Activated CD8-positive, alpha-beta T cell treated with anti-CD3 and anti-CD28 coated beads for 36 hours (primary cell): Measurements from ENCODE around the gene PEF1. TPM values are rescaled to one million over a fixed set of nuclear protein-coding genes. Genes with fewer than 3 reads are reported as not detected.

ENCODE experiments used
- ATAC-seq: fragments of 200-7000 bp; cut with Tn5 transposase; one replicate; pipeline ENCODE4 v1.10.0; 2021; ENCODE audit warnings: mild to moderate bottlenecking, moderate library complexity
- CTCF ChIA-PET: fragments of 350-600 bp; sonication (Branson Sonifier 250); formaldehyde crosslinking; loops from one replicate; lab custom pipeline; 2021; ENCODE audit warnings: antibody characterized with exemption; lab: Charles Lee
- POLR2A ChIA-PET: fragments of 350-600 bp; sonication (Branson Sonifier 250); formaldehyde crosslinking; loops from one replicate; lab custom pipeline; 2021; ENCODE audit warnings: antibody characterized with exemption; lab: Charles Lee
- DNase-seq: peaks from one replicate; pipeline ENCODE4 v3.0.0-alpha.2; 2020
- H3K27ac Mint-ChIP-seq: one replicate; pipeline ENCODE4 v1.8.0; 2021; ENCODE audit warnings: mild to moderate bottlenecking, mixed read lengths
- H3K27me3 Mint-ChIP-seq: one replicate; pipeline ENCODE4 v1.8.0; 2021; ENCODE audit warnings: mixed read lengths
- H3K36me3 Mint-ChIP-seq: one replicate; pipeline ENCODE4 v1.8.0; 2021; ENCODE audit warnings: low read depth, mixed read lengths
- H3K4me1 Mint-ChIP-seq: one replicate; pipeline ENCODE4 v1.8.0; 2021; ENCODE audit warnings: low read depth, mixed read lengths
- H3K4me3 Mint-ChIP-seq: one replicate; pipeline ENCODE4 v1.8.0; 2021; ENCODE audit warnings: mild to moderate bottlenecking, moderate library complexity, mixed read lengths
- H3K9me3 Mint-ChIP-seq: one replicate; pipeline ENCODE4 v1.8.0; 2021; ENCODE audit warnings: mixed read lengths
- intact Hi-C: fragments of 100-400 bp; cut with micrococcal nuclease; formaldehyde crosslinking; loops from one replicate; pipeline ENCODE4 v1.10.0; 2022
- total RNA-seq, 2 experiments: library from RNA; stranded (reverse); gene quantifications; one replicate each; pipeline ENCODE4 v1.2.3, GENCODE V29; 2021
- TF ChIP-seq, protein P1 (sequence below): fragments of 200-600 bp; IDR thresholded peaks from one replicate; pipeline ENCODE4 v1.8.0; 2022; ENCODE audit warnings: antibody characterized with exemption, mild to moderate bottlenecking

The PEF1 gene
- total RNA-seq, 2 experiments from 2014 or later, result 58.1 to 61.9 TPM

DNA sequence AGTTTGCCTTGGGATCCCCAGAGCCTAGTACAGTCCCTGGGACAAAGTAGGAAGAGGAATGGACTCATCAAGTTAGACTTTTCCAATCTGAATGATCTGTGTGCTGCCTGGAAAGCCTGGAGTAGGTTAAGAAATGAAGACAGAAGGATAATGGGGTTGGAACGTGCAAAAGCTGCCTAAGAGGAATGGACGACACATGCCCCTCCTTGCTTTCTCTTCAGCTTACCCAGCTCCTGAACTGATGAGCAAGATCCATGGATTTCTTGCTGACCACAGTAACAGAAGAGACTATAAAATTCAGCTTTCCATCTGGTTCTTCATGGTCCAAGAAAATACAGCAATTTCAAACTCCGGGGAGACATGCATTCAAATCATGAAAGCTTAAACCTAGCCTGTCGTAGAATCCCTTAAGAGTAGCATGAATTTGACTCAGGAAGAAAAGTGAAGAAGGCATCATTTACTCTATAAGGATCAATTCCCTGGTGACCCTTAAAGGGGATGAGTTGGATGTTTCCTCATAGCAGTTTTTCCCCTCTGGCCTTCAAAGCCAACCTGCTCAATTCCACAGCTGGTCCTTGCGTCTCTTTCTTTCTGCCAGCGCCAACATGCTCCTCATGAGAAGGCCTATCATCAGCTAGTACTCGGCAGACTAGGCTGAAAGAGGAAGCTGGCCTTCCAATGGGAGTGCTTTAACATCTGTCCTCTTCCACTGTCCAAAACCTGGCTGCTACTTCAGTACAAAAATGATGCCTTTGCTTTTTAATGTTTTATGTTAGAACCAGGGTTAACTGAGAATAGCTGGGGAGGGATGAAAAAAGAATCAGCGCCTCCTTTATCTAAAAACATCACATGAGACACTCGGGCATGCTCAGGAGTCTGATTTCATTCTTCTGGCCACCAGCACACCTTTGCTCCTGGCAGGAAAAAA, 5.7 kb upstream of the PEF1 start:
- no peak overlapping the region for H3K4me3 Mint-ChIP-seq
- ChIA-PET POLR2A (interaction anchor here (0.6 to 0.9 kb wide), 2 partner anchors 8 to 1516 kb away, joined by 3 read pairs; no protein-coding TSS in a partner anchor), CTCF (interaction anchor here (1.0 to 1.9 kb wide), 4 partner anchors 13 to 54 kb away, joined by 3 to 5 read pairs (median 3); no protein-coding TSS in a partner anchor)
- no peaks in the 10 kb centered on the region for H3K27me3 Mint-ChIP-seq
- intact Hi-C loops, result no loop called here
- no peaks in the 10 kb centered on the region for H3K9me3 Mint-ChIP-seq
- TF ChIP-seq, protein P1, sequence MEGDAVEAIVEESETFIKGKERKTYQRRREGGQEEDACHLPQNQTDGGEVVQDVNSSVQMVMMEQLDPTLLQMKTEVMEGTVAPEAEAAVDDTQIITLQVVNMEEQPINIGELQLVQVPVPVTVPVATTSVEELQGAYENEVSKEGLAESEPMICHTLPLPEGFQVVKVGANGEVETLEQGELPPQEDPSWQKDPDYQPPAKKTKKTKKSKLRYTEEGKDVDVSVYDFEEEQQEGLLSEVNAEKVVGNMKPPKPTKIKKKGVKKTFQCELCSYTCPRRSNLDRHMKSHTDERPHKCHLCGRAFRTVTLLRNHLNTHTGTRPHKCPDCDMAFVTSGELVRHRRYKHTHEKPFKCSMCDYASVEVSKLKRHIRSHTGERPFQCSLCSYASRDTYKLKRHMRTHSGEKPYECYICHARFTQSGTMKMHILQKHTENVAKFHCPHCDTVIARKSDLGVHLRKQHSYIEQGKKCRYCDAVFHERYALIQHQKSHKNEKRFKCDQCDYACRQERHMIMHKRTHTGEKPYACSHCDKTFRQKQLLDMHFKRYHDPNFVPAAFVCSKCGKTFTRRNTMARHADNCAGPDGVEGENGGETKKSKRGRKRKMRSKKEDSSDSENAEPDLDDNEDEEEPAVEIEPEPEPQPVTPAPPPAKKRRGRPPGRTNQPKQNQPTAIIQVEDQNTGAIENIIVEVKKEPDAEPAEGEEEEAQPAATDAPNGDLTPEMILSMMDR, result no peak
- no peak overlapping the region for H3K27ac Mint-ChIP-seq
- H3K4me1 Mint-ChIP-seq, result peaks cover 9% of the 10 kb centered on the region
- no peak for ATAC-seq
- H3K36me3 Mint-ChIP-seq, result no peaks in the 10 kb centered on the region
- no peak for DNase-seq

DNA sequence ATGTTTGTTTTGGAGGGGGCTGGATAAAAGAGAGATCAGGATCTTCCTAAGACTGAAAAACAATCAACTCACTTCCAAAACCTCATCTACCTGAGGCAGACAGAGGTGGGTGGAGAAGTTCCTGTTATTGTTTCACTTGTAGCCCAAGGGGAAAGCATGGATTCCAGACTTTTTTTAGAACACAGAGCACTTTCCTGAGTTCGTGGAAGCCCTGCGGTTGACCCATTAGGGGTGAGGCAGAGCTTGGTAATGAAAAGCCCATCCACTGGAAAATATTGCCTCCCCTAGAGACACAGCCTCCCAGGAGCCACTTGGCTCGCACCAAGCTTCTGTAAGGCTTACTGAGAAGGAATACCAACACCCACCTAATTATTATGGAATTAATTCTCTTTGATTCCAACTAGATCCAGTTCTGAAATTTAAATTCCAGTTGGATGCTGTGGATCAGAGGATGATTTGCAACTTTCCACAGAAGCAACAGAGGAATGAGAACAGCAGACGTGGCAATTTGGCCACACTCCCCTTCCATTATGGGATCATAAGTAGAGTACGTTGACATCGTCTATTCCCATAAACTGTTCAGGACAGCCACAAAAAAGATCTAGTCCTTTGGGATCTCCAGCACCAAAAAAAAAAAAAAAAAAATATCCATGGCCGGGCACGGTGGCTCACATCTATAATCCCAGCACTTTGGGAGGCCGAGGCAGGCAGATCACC, 4.1 kb upstream of the PEF1 start:
- CTCF ChIA-PET, result interaction anchor here (0.8 to 1.7 kb wide), 5 partner anchors 16 to 140 kb away, joined by 3 to 4 read pairs (median 3); no protein-coding TSS in a partner anchor
- no peaks in the 10 kb centered on the region for H3K9me3 Mint-ChIP-seq
- DNase-seq, result no peak
- POLR2A ChIA-PET, result no interaction called here
- TF ChIP-seq, protein P1, result no peak
- no peaks in the 10 kb centered on the region for H3K36me3 Mint-ChIP-seq
- no peak overlapping the region for H3K4me3 Mint-ChIP-seq
- peaks cover 11% of the 10 kb centered on the region for H3K4me1 Mint-ChIP-seq
- no peak for ATAC-seq
- H3K27ac Mint-ChIP-seq, result no peak overlapping the region
- intact Hi-C loops, result no loop called here
- no peaks in the 10 kb centered on the region for H3K27me3 Mint-ChIP-seq

DNA sequence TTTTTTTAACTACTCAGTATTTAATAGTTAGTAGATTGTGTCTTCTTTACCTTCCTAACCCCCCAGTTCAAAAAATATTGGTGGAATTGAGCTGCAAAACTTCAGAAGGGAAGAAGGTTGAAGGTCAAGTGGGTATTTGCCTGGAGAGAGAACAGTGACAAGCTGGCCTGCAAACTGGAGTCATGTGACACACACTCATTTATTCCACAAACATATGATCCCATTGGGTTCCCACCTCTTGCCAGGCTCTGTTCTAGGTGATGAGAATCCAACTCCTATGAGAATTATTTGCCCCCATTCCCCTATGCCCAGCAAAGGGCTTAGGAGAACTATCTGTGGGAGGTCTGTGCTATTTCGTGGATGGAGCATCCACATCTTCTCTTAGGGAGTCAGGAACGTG, 3.5 kb upstream of the PEF1 start:
- Mint-ChIP-seq H3K9me3 (no peaks in the 10 kb centered on the region), H3K4me3 (no peak overlapping the region), H3K27ac (no peak overlapping the region), H3K27me3 (no peaks in the 10 kb centered on the region), H3K36me3 (no peaks in the 10 kb centered on the region), H3K4me1 (peaks cover 16% of the 10 kb centered on the region)
- DNase-seq, result no peak
- POLR2A ChIA-PET, result interaction anchor here (0.7 kb wide), 1 partner anchor 141 kb away, joined by 3 read pairs; no protein-coding TSS in a partner anchor
- ATAC-seq, result no peak
- intact Hi-C loops, result no loop called here
- TF ChIP-seq, protein P1, result no peak
- CTCF ChIA-PET, result interaction anchor here (0.8 to 1.7 kb wide), 5 partner anchors 15 to 141 kb away, joined by 3 to 4 read pairs (median 3); no protein-coding TSS in a partner anchor

DNA sequence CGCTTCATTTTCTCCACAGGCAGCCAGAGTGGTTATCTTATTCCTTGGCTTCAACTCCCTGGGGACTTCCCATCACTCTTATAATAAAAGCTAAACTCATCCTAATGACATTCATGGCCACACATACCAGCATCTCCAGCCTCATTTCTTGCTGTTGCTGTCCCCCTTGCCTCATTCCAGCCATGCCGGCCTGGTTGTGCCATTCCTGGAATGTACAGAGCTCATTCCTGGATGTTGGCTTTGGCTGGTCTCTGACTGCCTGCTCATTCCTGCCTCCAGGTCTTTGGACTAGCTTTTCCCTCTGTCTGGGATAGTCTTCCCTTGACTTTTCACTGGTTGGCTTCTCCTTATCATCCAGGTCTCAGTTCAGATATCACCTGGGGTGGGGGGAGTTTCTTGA, 2.4 kb upstream of the PEF1 start:
- TF ChIP-seq, protein P1, result no peak
- Mint-ChIP-seq H3K4me1 (peaks cover 16% of the 10 kb centered on the region), H3K9me3 (no peaks in the 10 kb centered on the region), H3K27ac (no peak overlapping the region), H3K27me3 (no peaks in the 10 kb centered on the region), H3K4me3 (no peak overlapping the region), H3K36me3 (no peaks in the 10 kb centered on the region)
- DNase-seq (no peak), ATAC-seq (no peak)
- ChIA-PET CTCF (interaction anchor here (1.2 to 1.9 kb wide), 4 partner anchors 14 to 142 kb away, joined by 3 to 9 read pairs (median 4); no protein-coding TSS in a partner anchor), POLR2A (no interaction called here)
- intact Hi-C loops, result no loop called here
